ENCODE measurements around the gene ARHGDIA. TPM values are rescaled to one million over a fixed set of nuclear protein-coding genes. Genes with fewer than 3 reads are reported as not detected.
A peak's percentile ranks its signal among the peaks of the same experiment; 100 is the strongest.
"Not testable (repeated sequence)": the region's sequence is repeated elsewhere in the genome, so short reads cannot be mapped to it uniquely, and the experiment has no call there.

Gene ARHGDIA
- 100 to 1,000 TPM; 789 to 858 (median 821) TPM for total RNA-seq

DNA sequence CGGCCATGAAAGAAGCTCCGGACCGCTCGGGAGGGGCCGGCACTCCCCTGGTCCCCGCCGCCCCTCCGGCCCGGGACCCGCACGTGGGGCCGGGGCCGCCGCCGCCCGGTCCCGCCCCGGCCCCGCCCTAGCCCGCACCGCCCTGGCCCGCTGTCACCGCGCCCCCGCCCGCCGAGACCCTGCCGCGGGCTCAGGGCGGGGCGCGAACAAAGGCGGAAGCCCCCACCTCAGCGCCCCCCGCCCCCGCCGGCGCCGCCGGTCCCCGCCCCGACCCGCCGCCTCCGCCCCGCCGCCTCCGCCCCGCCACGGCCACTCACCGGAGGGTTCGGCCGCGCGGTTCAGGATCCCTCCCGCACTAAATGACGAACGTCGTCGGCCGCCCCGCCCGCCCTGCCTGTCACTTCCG lies at the start of gene ARHGDIA:
Gene ARHGDIA, minus strand, starts transcription at position 357 of the 406 bp plus-strand sequence. CDS start 1,407 bp downstream, outside the sequence.
- peak within 1 kb of the TSS; percentile 88 for H3K4me3 Mint-ChIP-seq
- peak; percentile 66 to 68 for ATAC-seq
- peaks cover 4% of the 10 kb centered on the region for H3K36me3 Mint-ChIP-seq (ENCODE audit: insufficient read depth)
- H3K9me3 Mint-ChIP-seq, result no peaks in the 10 kb centered on the region
- DNase-seq, result no peak
- no peaks in the 10 kb centered on the region for H3K27me3 Mint-ChIP-seq (ENCODE audit: low read depth)
- H3K4me1 Mint-ChIP-seq (ENCODE audit: low read depth), result peaks cover 42% of the 10 kb centered on the region

DNA sequence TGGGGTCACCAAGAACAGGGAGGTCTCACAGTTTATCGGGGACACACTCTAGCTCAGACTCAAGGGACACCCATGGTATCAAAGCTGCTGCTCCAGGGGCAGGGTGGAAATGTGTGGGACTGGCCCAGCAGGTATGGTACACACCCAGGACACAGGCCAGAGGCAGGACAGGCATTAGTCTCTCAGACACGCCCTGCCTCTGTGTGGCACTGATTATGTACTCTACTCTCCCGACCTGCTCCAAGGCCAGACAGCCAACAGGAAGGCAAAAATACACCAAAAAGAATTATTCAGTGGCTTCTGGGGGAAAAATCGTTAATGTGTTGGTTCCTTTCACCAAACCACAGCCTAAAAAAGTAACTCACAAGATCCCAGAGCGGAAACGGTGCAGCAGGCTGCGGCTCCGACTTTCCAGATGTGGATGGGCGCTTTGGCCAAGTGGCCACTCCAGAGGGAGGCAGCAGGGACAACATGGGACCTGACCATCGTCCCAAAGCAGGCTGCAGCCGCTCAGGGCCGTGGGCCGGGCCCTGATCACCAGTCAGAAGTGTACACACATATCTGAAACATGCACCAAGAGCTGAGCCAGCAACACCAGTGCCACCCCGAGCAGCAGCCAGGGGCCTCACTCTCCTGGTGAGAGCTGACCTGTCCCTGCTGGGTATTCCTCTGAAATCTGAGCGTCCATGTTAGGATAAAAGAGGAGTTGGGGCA lies 47.9 kb upstream of the ARHGDIA start:
- Mint-ChIP-seq H3K4me1 (ENCODE audit: low read depth) (peaks cover 24% of the 10 kb centered on the region), H3K9me3 (no peaks in the 10 kb centered on the region), H3K36me3 (ENCODE audit: insufficient read depth) (peaks cover 13% of the 10 kb centered on the region), H3K4me3 (peak overlapping the region; percentile 33), H3K27me3 (ENCODE audit: low read depth) (no peaks in the 10 kb centered on the region)
- ATAC-seq (no peak), DNase-seq (no peak)

DNA sequence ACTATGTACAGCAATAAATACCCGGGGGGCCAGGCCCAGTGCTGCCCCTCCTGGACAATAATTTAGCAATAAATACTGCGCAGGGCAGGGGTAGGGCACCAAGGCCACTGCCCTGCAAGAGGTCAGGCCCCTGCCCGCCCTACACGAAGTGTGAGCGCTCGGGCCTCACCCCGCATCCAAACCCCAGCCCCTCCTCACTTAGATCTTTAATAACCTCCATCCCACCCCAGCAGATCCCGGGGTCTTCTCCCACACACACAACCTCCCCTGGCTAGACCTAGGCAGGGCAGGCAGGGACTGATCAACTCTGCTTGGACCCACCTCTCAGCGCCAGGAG lies 47.2 kb upstream of the ARHGDIA start:
- H3K36me3 Mint-ChIP-seq (ENCODE audit: insufficient read depth), result peaks cover 16% of the 10 kb centered on the region
- not testable (repeated sequence) for H3K27me3 Mint-ChIP-seq (ENCODE audit: low read depth); DNase-seq; H3K9me3 Mint-ChIP-seq
- peak; percentile 15 to 22 for ATAC-seq
- H3K4me1 Mint-ChIP-seq (ENCODE audit: low read depth), result peaks cover 24% of the 10 kb centered on the region
- H3K4me3 Mint-ChIP-seq, result peak overlapping the region; percentile 89

DNA sequence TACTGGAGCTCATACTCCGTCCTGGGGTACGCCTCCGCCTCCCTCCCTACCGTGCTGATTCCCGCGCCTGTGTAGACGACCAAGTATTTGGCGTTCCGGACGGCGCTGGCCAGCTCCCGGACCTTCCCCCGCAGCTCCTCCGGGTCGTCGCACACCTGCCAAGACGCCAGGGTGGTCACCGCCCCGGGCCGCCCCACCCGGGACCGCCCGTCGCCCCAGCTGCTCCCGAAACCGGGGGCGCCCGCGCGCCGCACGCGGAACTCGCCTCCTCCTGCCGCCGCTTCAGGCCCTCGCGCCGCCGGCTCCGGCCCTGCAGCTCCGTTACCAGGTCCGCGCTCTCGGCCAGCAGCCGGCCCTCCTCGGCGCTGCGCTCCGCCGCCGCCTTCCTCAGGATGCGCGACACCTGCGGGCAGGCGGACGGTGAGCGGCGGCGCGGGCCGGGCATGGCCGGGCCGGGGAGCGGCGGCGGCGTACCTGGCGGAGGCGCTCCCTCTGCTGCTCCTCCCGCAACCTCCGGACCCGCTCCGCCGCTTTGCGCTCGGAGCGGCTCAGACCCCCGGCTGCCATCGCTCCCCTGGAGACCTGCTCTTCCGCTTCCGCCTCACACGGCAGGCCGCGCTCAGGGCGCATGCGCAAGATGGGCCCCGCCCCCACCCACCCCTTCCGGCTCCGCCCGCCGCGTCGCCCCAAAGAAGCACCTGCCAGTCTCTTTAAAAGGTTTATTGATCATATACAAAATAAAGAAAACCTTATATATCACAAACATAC lies 46.6 kb upstream of the ARHGDIA start, which contains the start of gene SIRT7:
Gene SIRT7, minus strand, starts transcription at position 612 of the 768 bp plus-strand sequence. Its CDS starts 45 bp downstream, at position 567.
- H3K27me3 Mint-ChIP-seq (ENCODE audit: low read depth), result no peaks in the 10 kb centered on the region
- DNase-seq, result peak; percentile 82
- H3K4me3 Mint-ChIP-seq, result peak within 1 kb of the TSS; percentile 89
- ATAC-seq, result peak; percentile 89 to 91
- H3K36me3 Mint-ChIP-seq (ENCODE audit: insufficient read depth), result peaks cover 22% of the 10 kb centered on the region
- peaks cover 24% of the 10 kb centered on the region for H3K4me1 Mint-ChIP-seq (ENCODE audit: low read depth)
- H3K9me3 Mint-ChIP-seq, result no peaks in the 10 kb centered on the region

DNA sequence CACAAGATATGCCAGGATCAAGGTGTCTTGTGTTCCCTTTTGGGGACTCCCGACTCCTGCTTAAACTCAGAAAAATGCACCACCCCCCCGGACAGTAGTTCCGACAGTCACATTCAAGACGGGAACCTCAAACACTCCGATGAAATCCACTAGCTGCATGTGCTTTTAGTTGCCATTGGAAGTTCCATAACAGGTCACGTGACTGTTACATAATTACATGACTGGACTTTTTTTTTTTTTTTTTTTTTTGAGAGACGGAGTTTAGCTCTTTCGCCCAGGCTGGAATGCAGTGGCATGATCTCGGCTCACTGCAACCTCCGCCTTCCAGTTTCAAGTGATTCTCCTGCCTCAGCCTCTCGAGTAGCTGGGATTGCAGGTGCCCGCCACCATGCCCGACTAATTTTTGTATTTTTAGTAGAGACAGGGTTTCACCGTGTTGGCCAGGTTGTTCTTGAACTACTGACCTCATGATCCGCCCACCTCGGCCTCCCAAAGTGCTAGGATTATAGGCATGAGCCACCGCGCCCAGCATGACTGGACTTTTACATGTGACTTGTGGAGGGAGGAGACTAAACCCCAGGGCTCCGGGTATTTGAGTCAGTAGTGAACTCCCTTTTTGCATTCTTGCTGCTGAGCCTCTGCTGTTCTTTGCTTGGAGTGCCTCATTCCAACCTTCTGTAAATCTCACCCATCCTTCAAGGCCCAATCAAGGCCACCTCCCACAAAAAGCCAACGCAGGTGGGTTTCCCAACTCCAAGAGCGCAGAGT lies 45.3 kb upstream of the ARHGDIA start:
- peaks cover 27% of the 10 kb centered on the region for H3K4me1 Mint-ChIP-seq (ENCODE audit: low read depth)
- H3K9me3 Mint-ChIP-seq, result no peaks in the 10 kb centered on the region
- DNase-seq, result no peak
- H3K36me3 Mint-ChIP-seq (ENCODE audit: insufficient read depth), result peaks cover 20% of the 10 kb centered on the region
- ATAC-seq, result no peak
- H3K4me3 Mint-ChIP-seq, result peak overlapping the region; percentile 89
- H3K27me3 Mint-ChIP-seq (ENCODE audit: low read depth), result no peaks in the 10 kb centered on the region

DNA sequence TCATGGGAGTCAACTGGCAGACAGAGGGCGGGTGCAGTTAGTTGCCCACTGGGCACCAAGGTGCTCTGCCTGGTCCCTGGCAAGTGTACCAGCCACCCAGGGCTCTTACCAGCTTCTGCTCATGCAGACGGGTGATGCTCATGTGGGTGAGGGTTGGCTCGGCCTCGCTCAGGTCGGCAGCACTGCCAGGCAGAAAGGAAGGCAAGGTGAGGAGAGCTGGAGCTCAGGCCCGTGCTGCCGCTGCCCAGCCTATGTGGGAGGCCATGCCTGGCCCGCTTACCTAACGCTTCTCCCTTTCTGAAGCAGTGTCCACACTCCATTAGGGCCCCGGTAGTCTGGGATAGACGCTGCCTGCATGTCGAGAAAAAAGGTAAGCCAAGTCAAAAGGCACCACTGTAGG lies 44.2 kb upstream of the ARHGDIA start:
- Mint-ChIP-seq H3K36me3 (ENCODE audit: insufficient read depth) (peaks cover 16% of the 10 kb centered on the region), H3K4me3 (no peak overlapping the region), H3K4me1 (ENCODE audit: low read depth) (peaks cover 27% of the 10 kb centered on the region), H3K27me3 (ENCODE audit: low read depth) (no peaks in the 10 kb centered on the region), H3K9me3 (no peaks in the 10 kb centered on the region)
- ATAC-seq, result no peak
- no peak for DNase-seq

DNA sequence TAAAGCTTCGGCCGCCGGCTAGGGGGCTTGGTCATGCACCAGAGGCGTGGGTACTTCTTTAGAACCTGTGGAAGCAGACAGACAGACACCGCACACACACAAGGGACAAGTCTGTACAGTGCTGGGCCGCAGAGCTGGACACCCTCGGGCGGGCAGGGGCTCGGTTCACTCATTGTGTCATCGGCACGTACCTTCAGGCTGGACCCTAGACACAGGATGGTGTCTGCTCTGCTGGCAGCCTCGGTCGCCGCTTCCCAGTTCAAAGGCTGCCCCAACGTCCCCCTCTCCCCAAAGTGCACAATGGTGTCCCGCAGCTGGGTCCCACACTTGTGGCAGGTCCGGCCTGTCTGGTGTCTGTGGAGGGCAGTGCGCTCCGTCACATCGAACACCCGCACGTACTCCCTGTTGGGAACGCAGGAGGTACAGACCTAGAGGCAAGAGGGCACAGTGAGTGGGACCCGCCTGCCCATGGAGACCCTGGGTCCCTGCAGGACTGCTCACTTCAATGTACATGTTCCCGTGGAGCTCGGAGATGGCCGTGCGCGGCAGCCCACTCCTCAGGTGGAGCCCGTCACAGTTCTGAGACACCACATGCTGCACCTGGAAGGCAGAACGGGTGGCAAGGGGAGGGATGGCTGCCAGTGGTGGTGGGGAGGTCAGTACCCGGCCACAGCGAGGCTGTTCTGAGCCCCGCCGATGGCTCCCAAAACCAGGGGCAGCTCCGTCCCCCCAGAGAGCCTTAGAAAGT lies 43.1 kb upstream of the ARHGDIA start:
- ATAC-seq (no peak), DNase-seq (no peak)
- Mint-ChIP-seq H3K27me3 (ENCODE audit: low read depth) (no peaks in the 10 kb centered on the region), H3K4me1 (ENCODE audit: low read depth) (peaks cover 33% of the 10 kb centered on the region), H3K4me3 (no peak overlapping the region), H3K36me3 (ENCODE audit: insufficient read depth) (peaks cover 16% of the 10 kb centered on the region), H3K9me3 (no peaks in the 10 kb centered on the region)

DNA sequence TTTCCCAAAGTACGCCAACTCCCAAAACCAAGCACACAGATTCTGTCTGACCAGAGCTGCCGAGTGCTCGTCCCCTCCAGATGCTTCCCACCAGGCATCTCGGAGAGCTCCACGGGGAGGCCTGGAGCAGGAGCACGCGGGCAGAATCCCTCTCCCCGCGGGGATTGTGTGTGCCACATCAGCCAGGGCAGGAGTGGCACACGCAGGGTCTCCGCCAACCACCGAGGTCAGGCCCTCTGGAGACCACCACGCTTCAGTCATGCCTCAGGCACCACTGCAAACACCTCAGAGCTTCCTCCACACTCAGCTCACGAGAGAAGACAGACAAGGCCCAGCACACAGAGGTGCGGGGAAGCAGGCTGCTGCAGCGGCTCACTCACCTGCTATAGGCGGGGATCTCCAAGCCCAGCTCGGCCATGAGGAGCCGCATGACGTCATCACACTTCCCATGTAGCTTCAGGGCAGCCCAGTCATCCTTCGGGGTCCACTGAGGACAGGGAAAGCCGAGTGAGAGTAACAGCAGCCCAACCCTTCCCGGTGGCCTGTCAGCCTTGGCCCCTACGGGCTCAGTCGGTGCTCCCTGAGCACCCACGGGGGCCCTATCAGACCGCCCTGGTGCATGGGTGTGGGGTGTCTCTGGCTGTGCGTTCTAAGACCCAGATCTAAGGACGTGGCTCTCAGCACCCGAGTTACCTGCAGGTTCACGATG lies 42.4 kb upstream of the ARHGDIA start:
- Mint-ChIP-seq H3K36me3 (ENCODE audit: insufficient read depth) (peaks cover 16% of the 10 kb centered on the region), H3K27me3 (ENCODE audit: low read depth) (no peaks in the 10 kb centered on the region), H3K4me3 (no peak overlapping the region), H3K4me1 (ENCODE audit: low read depth) (peaks cover 34% of the 10 kb centered on the region), H3K9me3 (no peaks in the 10 kb centered on the region)
- DNase-seq (no peak), ATAC-seq (no peak)

DNA sequence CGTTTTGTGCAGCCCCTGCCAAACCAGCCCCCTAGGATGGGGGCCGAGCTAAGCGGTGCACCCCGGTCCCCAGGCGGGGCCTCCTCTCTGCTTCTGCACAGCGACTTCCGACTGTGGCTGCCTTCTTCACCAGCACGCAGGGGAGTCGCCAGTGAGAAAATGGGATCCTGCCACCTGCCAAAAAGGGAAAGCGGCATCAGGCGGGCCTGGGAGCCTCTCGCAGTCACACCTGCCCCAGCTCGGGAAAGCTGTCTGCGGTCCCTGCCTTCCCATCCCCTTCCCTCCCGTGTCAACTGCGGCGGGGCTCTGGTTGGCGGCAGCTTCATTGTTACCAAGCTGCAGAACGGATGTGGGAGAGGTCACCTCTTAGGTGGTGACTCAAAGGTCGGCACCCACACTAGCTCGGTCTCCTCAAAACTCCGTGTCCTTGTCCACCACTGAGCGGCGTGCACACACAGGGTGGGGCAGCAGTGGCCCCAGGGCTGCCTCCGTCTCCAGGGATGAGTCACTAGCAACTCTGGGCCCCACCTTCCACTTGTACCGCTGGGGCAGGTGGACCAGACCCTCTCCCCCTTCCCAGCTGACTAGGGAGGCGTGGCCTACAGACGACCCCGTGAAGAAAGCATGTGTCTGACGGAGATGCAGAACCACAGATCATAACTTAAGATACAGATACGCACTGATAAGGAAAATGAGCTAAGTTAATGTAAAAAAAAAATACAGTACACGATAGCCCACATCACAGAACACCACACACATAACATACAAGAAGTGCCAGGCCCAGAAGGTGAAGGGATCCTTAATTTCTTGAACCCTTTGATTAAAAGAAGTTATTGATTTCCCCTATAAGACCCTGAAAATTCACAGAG lies 41.5 kb upstream of the ARHGDIA start:
- peaks cover 16% of the 10 kb centered on the region for H3K36me3 Mint-ChIP-seq (ENCODE audit: insufficient read depth)
- no peak for DNase-seq
- no peaks in the 10 kb centered on the region for H3K27me3 Mint-ChIP-seq (ENCODE audit: low read depth)
- H3K4me3 Mint-ChIP-seq, result no peak overlapping the region
- H3K9me3 Mint-ChIP-seq, result no peaks in the 10 kb centered on the region
- ATAC-seq, result no peak
- peaks cover 29% of the 10 kb centered on the region for H3K4me1 Mint-ChIP-seq (ENCODE audit: low read depth)

DNA sequence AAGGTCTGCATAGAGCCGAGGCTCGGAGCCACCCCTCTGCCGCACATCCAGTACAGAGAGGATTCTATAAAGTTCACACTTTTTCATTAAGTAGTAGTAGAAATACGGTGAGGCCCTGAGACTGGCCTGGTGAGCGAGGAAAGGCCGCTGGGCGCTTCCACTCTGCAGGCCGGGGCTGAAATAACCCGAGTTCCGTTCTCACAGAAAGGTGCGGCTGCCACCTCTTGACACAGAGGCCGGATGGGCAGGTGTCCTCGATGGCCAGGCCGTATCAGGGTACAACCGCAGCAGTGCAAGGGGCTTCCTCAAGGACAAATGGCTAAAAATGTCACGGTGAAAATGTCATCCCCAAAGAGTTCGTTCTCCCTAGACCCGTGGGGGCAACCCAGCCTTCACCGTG lies 40.8 kb upstream of the ARHGDIA start:
- H3K4me3 Mint-ChIP-seq, result peak overlapping the region; percentile 37
- ATAC-seq (no peak), DNase-seq (no peak)
- no peaks in the 10 kb centered on the region for H3K27me3 Mint-ChIP-seq (ENCODE audit: low read depth)
- no peaks in the 10 kb centered on the region for H3K9me3 Mint-ChIP-seq
- H3K4me1 Mint-ChIP-seq (ENCODE audit: low read depth), result peaks cover 24% of the 10 kb centered on the region
- peaks cover 12% of the 10 kb centered on the region for H3K36me3 Mint-ChIP-seq (ENCODE audit: insufficient read depth)

DNA sequence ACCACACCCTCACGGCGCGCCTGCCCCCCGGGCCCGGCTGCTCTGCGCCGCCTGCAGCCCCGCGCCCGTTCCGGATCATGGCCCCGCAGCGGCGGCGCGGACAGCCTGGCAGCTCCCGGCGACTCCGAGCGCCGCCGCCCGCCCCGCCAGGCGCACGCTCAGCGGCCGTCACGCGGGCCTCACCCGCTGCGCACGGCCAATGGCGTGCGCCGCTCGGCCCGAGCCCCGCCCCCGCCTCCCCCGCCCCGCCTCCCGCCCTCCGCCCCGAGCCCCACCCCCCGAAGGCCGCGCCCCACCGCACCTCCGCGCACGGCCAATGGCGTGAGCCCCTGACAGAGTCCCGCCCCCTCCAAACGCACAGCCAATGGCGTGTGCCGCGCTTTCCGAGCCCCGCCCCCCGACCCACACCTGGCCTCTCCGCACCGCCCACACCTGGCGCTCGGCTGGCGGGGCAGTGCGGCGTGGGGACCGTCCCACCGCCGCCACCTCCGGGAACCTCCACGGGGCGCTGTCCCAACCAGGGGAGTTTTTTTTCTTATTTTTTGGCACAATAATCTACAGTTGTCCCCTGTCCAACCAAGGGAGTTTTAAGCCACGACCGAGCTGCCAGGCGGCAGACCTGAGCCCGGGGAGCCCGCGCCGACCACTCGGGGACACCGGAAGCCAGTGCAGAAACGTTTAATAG lies 40.3 kb upstream of the ARHGDIA start, which contains the start of gene PCYT2:
Gene PCYT2, minus strand, starts transcription at position 123 of the 685 bp plus-strand sequence. Its CDS starts 44 bp downstream, at position 79.
- DNase-seq, result peak; percentile 93
- peaks cover 12% of the 10 kb centered on the region for H3K36me3 Mint-ChIP-seq (ENCODE audit: insufficient read depth)
- H3K4me3 Mint-ChIP-seq, result peak within 1 kb of the TSS; percentile 86
- peak; percentile 91 to 93 for ATAC-seq
- H3K9me3 Mint-ChIP-seq, result no peaks in the 10 kb centered on the region
- H3K4me1 Mint-ChIP-seq (ENCODE audit: low read depth), result peaks cover 19% of the 10 kb centered on the region
- no peaks in the 10 kb centered on the region for H3K27me3 Mint-ChIP-seq (ENCODE audit: low read depth)

DNA sequence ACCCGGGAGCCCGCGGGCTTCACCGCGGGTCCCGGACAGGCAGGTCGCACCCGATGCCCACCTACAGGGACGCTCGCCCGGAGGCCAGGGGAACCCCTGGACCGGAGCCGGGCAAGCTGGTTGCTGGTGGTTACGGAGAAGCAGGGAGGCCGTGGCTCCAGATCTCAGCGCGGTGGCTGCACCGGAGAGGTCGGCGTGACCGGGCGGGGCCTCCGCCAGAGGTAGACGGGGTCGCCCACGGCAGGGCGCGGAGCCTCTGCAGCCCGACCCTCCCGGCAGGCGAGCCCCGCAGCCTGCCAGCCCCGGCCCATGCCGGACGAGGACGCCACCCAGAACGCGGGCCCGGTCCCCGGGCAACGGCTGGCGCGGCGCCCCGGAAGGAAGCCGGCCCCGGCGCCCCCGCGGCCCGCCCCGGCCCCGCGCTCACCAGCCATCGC lies 39.7 kb upstream of the ARHGDIA start:
- no peaks in the 10 kb centered on the region for H3K27me3 Mint-ChIP-seq (ENCODE audit: low read depth)
- H3K4me3 Mint-ChIP-seq, result peak overlapping the region; percentile 86
- ATAC-seq (peak; percentile 46 to 54), DNase-seq (no peak)
- peaks cover 12% of the 10 kb centered on the region for H3K36me3 Mint-ChIP-seq (ENCODE audit: insufficient read depth)
- H3K4me1 Mint-ChIP-seq (ENCODE audit: low read depth), result peaks cover 14% of the 10 kb centered on the region
- H3K9me3 Mint-ChIP-seq, result no peaks in the 10 kb centered on the region

Data from activated T-cell treated with anti-CD3 and anti-CD28 coated beads, Interleukin-2, amount 50 U/mL, for 4 hours (primary cell).